Coronary artery (tissue), 2 donors: ENCODE measurements around the gene BRINP3.

Experiments used
- DNase-seq: peaks from one replicate; pipeline ENCODE4 v3.0.0-alpha.2; 2017; ENCODE audit warnings: low spot score
- H3K27ac ChIP-seq, 2 donors: fragments of 200-600 bp; sonication (generic); one replicate each; pipeline ENCODE4 v1.5.1; 2016 to 2019
- H3K4me3 ChIP-seq: fragments of 200-600 bp; sonication (generic); 2 replicates; pipeline ENCODE4 v1.5.1; 2016; ENCODE audit warnings: mild to moderate bottlenecking, moderate library complexity
- CTCF ChIP-seq: fragments of 200-600 bp; sonication (generic); IDR thresholded peaks from one replicate; pipeline ENCODE4 v1.5.1; 2019; ENCODE audit warnings: antibody characterized with exemption

The BRINP3 gene

GRCh38 chr1:190066011-190066410 is 411.7 kb downstream of the BRINP3 start:
- no peak overlapping the region for H3K27ac ChIP-seq
- no peak for DNase-seq
- no peak for TF ChIP-seq CTCF

GRCh38 chr1:190049314-190049713 is 428.4 kb downstream of the BRINP3 start:
- no peak overlapping the region for H3K27ac ChIP-seq
- DNase-seq: no peak
- no peak for TF ChIP-seq CTCF
- H3K4me3 ChIP-seq: no peak overlapping the region

More at GRCh38 chr1:190066011-190066410, 411.7 kb downstream of the BRINP3 start:
- no peak overlapping the region for H3K4me3 ChIP-seq
